Suppressor macrophage treated with lipopolysaccharide for 4 hours (primary cell): ENCODE measurements around the gene SAMD8.
"Not testable (repeated sequence)": the region's sequence is repeated elsewhere in the genome, so short reads cannot be mapped to it uniquely, and the experiment has no call there.

Experiments used
- DNase-seq: peaks from one replicate; pipeline ENCODE4 v3.0.0-alpha.2; 2020

Gene SAMD8

DNA sequence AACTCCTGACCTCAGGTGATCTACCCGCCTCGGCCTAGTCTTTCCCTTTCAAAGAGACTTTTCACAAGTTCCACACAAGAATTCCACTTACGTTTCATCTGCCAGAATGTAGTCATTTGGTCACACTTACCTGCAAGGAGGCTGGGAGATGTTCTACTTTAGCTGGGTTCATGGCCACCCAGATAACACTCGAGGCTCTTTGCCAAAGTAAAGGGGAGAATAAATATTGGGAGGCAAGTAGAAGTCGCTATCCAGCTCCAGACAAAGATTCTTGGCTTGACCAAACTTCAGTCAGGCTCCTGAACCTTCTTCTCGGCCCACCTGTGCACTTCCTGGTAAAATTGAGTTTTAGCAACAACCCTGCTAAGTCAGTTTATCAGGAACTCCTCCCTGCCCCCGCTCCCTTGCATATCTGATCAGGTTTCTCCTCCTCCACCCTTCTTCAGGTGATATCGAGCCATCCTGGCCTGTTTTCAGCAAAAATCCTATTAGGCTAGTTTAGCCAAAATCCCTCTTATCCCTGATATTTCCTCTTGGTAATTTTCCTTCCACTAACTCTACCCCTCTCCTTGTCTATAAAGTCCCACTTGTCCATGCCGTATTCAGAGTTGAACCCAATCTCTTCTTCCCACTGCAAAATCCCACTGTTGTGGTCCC is 25.1 kb upstream of the SAMD8 start:
- no peak for DNase-seq

DNA sequence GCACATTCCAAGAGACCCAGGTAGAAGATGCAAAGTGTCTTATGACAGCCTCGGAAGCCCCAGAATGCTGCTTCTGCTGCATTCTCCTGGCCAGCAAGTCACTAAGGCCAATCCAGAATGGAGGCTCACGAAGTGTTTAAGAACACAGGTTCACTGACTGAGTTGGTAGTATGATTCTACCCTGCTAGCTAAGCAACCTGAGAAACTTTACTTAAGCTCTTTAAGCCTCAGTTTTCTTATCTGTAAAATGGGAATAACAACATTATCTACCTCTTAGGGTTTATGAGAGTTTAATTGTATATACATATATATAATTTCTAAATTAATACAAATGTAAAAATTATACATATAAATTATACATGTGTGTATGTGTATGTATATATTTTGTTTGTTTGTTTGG is 22.8 kb upstream of the SAMD8 start:
- no peak for DNase-seq

DNA sequence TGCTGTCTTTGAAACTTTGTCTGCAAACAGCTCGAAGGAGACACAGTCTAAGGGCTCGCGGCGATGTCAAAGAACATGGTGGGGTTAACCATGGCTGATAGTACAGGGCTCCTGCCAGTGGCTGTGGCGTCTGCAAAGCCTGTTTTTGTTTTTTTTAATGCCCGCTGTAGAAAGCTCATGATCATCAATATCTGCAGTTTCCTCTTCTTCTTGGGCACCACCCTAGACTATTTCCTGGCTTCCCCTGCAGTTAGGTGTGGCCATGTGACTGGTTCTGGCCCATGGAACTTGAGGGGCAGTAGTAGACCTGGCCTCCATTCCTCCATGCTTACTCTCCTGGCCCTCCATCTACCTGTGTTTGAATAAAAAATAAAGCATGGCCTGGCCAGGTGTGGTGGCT is 21.8 kb upstream of the SAMD8 start:
- DNase-seq = no peak

DNA sequence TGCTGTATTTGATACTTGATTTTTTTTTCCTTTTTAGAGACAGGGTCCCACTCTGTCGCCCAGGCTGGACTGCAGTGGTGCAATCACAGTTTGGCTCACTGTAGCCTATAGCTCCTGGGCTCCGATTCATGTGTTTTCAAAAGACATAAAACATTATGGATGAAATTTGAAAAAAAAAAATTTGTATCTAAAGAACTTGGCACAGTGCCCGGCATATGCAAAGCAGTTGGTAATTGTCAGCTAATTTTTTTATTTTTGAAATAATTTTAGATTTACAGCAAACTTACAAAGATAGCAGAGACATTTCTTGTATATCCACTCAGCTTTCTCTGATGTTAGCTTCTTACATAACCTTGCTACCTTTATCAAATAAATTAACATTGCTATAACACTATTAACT is 20.3 kb upstream of the SAMD8 start:
- no peak for DNase-seq

DNA sequence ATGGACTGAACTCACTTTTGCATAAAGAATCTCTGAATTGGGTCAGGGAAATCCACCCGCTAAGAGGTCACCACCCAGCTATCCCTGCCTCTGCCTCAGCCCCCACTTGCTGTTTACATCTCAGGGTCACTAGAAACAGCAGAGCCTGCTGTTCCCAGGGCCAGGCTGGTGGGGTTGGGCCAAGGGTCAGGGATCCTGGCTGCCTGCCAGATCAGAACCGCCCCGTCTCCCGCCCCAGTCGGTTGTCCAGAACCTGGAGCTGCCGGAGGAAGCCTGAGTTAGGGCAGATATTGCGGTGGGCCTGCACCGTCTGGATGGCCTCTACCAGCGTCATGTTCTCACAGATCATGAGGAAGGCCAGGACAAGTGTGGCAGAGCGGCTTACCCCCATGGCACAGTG is 17.0 kb upstream of the SAMD8 start:
- no peak for DNase-seq

DNA sequence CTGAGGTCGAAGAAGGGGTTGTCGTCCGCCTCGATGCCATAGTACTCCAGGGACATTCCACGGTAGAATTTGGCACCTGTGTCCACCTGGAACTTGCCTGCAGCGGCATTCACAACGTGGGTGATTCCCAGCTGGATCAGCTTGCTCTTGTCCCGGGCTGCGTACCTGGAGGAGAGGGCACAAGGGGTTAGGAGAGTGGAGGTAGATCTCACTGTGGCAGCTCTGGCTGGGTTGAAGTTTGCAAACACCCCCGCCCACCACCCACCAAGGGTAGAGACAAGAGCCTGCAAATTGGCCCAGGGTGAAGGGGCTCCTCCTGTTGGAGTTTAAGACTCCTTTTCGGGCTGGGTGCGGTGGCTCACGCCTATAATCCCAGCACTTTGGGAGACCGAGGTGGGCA is 15.8 kb upstream of the SAMD8 start:
- no peak for DNase-seq

DNA sequence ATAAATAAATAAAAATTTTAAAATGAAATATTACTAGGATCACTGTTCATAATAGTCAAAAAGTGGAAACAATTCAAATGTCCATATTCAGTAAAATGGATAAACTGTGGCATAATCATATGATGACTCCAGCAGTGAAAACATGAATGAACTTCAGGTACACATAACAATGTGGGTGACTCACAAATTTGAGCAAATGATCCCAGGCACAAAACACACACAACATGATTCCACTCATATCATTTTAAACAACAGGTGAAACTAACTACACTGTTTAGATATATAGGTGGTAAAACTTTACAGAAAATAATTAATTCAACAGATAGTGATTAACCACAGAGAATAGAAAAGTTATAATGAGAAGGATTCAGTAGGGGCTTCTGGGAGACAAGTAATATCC is 14.7 kb upstream of the SAMD8 start:
- no peak for DNase-seq

DNA sequence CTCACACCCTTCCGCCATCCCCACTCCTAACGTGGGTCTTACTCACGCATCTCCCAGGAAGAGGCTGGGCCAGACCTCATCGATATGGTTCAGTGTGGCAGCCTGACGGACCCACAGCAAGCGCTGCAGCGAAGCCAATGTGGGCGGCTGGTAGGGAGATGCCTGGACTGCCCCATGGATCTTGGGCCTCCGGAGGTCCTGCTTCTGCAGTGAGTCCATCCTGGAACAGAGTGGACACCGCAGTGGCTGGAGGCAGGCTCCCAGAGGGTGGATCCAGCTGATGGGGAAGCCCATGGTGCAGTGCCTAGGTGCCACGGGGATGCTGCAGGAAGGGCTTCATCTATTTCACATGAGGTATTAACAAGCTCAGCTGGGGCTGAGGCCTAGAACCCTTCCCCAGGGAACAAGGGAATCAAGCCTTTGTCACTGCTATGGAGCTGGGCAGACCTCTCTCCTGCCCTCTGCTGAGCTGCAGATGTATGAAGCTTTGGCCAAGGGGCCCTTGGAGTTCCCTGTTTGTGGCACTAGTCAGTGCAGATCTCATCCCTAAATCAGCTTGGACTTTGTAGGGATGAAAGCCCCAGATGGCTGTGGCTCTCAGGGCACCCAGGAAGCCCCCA is 13.7 kb upstream of the SAMD8 start:
- no peak for DNase-seq

DNA sequence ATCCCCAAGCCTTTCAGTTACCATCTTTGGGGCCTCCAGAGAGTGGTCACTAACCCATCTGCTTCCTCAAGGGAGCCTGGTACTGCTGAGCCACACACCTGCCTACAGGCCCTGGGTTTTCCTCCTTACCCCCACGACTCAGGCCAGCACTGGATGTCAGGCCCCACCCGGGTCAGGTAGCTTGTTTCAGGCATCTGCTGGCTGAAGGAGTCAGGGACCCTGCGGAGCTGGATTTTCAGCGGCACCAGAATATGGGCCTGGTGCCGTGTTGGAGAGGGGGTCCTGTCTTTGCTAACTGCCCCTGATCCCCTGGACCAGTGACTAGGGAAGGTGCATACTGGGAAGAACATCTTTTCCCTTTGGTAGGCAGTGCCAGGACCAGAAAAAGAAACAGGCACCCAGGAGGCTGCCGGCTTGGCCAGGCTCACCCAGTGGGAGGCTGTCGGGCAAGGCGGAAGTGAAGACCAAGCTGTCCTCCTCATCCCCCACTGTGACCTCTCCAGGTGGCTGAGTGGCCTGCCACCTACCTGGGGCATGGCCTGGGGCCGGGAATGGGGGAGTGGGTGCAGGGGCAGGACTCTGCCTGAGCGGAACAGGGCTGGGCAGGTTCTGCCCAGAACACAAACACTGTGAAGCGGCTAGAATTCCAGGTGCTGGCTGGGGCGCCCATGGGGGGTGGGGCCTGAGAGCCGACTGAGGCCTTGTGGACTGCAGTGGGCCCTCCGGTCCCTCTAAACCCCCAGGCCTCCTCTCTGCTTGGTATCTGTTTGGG is 12.4 kb upstream of the SAMD8 start:
- DNase-seq = no peak

DNA sequence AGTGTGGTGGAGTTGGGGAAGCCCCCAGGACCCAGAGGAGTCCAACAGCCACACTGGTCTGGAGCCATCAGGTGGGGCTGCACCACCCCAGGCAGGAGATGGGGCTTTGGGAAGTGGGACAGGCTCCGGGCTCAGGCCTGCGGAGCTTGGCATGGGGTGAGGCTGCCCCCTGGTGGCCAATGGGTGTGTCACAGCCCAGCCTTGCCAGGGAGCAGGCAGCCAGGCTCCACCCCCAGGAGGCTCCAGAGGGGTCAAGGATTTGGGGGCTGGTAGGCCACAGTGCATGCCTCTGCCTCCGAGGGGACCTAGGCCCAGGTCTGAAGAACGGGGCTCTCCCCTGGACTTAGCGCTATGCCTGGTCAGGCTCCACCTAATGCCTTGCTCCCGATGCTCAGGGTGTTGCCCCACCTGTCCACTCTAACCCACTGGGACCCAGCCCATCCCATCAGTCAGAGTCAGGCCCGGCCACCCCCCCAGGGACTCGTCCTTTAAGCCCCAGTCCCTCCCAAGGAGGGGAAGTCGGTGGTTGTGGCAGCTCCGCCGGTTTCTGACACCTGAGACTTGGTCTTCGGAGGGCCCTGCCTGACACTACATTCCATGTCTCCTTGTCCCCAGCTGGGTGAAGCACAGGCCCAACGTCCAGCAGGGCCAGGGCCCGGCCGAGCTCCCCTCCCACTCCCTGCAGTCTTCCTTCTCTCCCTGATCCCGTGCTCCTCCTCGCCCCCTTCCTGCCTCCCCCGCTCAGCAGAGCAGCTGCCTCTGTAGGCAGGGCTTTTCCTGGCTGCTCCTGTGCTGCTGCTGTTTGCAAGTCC is 11.3 kb upstream of the SAMD8 start:
- peak; percentile 85 for DNase-seq

DNA sequence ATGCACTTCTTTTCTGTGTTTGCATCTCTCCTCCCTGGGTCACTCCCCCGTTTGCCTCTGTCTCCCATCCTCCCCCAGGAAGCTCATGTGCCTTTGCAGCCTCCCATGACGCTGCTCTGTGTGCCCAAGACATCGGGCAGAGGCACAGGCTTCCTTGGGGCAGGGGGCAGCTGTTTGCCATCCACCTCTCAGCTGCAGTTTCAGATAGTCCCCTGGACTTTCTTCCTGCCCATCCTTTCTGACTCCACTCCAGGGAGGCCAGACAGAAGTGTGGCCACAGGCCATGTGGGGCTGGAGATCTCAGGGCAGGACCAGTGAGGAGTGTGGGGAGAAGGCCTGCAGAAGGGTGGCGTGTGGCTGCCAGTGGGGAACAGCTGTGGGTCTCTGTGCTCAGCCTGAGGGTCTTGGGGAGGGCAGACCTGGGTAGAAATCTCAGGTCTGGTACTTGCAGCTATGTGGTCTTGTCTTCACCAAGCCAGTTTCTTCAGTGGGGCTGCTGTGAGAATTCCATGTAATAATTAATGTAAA is 10.6 kb upstream of the SAMD8 start:
- no peak for DNase-seq

DNA sequence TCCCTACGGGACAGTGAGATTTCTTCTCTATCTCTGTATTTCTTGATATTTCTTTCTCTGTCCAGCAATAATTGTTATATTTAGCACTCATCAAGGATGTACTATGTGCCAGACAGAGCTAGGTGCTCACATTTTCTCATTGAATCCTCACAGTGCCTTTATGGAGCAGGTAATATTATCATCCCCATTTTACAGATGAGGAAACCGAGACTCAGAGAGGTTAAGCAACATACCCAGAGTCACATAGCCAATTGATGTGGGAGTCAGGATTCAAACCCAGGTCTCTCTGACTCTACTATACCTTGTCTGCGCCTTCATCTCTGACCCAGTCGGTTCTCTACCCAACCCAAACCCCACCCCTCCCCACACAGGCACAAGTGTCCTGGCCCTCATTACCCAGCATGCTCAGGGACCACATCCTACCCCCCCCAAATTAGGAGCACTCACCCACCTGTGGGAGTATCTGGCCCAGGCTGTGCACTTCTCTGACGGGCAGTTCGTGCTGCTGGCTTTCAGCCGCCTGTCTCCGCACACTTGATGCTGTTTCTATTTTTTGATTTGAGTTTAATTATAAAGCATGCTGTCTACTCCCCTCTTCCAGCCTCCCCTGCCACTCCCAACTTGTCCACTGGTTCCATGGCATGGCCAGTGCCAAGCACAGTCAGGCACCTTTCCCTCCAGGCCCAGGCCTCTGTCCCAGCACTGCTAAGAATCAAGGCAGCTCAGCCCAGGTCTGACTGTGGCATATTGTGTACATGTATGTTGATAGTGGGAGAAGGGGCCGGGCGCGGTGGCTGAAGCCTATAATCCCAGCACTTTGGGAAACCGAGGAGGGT is 9.8 kb upstream of the SAMD8 start:
- DNase-seq = no peak

DNA sequence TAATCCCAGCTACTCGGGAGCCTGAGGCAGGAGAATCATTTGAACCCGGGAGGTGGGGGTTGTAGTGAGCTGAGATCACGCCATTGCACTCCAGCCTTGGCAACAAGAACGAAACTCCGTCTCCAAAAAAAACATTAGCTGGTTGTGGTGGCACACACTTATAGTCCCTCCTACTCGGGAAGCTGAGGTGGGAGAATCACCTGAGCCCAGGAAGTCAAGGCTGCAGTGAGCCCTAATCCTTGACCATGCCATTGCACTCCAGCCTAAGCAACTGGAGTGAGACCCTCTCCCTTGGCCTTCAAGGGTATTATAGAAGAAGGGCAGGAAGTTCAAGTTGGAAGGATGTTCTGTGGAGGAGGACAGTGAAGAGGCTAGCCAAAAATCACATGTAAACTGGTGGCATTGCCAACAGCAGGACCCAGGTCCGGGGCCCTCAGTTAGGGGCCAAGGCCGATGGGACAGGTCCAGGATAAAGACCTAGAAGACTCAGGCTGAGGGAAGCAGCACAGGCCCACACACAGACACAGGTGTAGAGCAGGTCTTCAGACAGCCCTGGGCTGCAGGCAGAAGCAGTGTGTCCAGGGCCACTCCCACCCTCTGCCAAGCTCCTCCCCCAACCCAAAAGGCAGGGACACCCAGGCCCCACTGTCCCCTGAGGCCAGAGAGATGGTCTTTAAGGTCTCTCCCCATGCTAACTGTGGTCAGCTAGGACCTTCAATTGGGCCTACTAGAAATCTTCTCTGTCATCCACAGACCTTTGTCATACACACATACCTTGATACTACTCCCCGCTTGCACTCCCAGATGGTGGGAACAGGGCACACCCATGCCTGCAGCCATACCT is 8.4 kb upstream of the SAMD8 start:
- DNase-seq = no peak

DNA sequence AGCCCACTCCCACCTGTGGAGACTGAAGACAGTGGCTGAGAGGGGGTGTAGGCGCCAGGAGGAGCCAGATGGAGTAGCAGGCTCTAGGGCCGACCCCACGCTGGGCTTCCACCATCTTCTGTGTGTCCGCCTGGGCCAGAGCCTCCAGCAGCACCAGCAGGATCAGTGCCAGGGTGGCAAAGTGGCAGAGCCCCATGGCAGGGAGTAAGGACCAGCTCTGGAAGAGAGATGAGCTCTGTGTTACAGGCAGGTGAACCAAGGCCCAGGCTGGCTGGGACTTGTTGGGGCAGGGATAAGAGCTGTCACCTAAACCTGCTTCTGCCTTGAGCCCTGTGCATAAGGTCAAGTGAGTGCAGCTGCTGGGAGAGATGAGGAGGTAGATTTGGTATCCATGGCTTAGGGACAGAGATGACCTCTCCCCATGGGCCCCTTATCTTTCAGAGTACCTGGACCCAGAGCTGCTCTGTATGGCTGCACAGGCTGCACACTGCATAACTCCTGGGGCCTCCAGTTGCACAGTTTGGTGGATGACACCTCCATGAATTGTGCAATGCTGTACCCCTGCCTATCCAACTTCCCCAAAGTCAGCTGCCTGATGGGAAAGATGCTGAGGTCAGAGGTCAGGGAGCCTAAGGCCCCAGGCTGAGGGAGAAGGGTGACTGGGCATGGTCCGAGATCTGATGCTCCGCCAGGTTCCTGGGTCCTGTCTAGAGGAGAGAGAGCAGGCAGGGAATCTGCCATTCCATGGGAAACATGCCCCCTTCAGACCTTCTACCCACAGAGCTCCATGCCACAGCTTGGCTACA is 7.4 kb upstream of the SAMD8 start:
- peak; percentile 58 for DNase-seq

DNA sequence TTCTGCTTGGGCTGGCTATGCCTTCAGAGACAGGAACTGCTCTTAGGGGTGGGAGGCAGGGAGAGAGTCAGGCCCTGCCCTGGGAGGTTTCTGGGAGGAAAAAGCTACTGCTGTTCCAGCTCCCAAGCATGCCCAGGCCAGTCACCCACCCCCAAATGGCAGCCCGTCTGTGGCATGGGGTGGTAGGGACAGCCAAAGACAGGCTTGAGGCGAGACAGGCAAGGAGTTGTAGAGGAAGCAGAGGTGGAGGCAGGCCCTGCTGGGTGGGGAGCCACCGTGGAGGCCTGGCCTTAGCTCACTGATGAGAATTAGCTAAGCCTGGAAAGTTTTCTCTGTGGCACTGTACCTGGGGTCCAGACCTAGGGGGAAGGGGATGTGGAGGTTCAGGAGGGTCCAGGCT is 6.6 kb upstream of the SAMD8 start:
- no peak for DNase-seq

DNA sequence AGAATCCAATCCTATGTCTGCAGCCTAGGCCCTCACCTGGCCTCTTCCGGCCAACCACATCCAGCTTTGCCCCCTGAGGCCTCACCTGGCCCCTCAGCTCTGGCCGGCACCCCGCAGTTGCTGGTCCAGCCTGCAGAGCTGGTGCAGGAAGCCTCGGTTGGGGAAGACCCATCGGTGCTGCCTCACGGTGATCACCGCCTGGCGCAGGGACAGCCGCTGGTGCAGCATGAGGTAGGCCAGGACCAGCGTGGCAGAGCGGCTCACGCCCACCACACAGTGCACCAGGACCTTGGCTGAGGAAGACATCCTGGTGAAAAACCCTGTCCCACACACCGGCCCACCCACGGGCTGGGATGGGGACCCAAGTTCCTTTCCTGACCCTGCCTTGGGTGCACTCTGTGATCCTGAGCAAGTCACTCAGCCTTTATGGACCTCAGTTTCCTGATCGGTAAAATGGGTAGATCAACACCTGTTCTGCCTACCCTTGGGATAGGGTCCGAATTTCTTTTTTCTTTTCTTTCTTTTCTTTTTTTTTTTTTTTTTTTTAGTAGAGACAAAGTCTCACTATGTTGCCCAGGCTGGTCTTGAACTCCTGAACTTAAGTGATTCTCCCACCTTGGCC is 5.8 kb upstream of the SAMD8 start:
- DNase-seq = no peak

DNA sequence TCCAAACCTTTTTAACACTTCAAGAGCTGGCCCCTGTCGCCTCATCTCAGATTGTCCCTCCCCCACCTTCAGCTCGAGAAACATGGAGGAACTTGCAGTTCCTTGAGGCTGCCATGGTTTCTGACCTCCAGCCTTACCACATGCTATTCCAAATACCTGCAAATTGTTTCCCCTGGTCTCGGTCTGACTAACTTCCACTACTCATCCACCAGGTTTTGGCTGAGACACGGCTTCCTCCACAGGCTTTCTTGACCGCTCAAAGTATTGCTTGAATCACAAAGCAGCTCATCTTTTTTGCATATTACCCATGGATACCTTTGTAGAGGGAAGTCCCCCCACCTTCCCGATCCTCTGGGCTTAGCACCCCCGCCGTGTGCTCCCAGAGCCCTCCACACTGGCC is 5.2 kb upstream of the SAMD8 start:
- DNase-seq = no peak

DNA sequence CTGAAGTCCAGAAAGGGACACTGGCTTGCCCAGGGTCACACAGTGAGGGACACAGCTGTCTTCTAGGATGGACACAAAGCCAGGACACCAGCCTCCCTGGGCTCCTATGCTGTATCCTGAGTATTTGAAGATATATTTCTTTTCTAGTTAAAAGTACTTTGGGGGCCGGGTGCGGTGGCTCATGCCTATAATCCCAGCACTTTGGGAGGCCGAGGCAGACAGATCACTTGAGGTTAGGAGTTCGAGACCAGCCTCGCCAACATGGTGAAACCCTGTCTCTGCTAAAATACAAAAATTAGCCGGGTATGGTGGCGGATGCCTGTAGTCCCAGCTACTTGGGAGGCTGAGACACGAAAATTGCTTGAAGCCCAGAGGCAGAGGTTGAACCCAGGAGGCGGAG is 4.6 kb upstream of the SAMD8 start:
- not testable (repeated sequence) for DNase-seq

DNA sequence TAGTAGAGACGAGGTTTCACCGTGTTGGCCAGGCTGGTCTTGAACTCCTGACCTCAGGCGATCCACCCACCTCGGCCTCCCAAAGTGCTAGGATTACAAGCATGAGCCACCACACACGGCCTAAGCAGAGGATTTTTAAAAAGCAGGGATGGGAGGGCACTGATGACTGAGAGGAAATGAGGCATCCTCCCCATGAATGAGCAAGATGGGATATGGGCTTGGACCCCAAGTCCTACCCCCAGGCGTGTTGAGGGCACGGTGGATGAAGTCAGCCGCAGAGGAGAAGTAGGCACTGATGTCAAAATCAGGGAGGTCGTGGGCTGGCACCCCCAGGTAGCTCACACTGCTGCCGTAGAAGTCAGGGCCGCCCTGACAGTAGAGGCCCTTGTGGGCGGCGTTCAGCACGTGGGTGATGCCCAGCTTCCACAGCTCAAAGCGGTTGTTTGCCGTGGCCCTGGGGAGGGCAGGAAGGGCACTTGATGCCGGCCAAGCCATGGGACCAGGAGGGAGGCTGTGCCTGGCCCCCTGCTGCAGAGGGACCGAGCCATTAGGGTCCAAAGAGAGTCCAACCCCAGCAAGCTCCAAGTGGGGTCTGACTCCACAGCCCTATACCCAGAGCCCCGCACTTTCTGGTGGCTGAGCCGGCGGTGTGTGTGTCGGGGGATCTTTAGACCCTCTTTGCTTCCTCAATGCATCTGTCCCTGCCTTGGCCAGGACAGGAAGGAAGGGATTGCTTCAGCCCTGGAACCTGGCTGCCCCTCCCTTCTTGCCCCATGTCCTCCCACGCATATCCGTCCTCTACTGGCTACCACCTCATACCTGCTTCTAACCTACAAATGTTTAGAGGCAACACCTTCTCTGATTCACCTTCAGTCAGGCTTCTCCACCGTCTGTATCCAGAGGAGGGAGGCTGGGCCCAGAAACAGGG is 3.4 kb upstream of the SAMD8 start:
- DNase-seq = no peak
